ENCODE data around the gene MYO16.
"Not testable (repeated sequence)": the region's sequence is repeated elsewhere in the genome, so short reads cannot be mapped to it uniquely, and the experiment has no call there.

The MYO16 gene

DNA sequence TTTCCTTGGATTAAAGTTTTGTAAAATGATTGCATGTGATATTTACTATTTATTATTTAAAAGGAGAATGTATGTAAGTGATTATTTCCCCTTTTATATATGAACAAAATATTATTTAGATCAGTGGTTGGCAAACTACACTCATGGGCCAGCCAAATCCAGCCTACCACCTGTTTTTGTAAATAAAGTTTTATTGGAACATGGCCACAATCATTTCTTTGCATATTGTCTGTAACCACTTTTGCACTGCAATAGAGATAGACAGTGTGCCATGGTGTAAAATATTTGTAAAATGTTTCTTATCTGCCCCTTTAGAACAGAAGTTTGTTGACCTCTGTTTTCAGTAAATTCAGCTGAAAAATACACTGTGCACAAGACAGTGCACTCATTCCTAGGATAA lies 426.4 kb downstream of the MYO16 start:
- no peak for DNase-seq (ENCODE audit: low read depth in 2 of 2)

DNA sequence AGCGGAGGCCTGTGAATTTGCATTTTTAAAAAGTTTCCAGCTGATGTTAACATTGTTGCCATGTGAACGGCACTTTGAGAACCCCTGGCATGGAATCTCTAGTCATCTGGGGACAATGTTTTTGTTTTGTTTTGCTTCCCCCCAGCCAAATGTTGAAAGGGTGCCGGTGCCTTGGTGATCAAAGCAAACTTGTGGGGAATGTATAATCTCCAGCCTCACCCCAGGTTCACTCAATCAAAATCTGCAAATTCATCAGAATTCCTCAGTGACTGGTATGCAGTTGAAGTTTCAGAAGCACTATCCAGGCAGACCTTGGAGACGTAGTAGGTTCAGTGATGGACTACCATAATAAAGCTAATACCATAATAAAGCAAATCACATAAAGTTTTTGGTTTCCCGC lies 428.7 kb downstream of the MYO16 start:
- DNase-seq (ENCODE audit: low read depth in 2 of 2), result no peak

- DNase-seq (ENCODE audit: low read depth in 2 of 2), result no peak
These were observed 443.1 kb downstream of the MYO16 start for GRCh38 chr13:109072505-109072904.

GRCh38 chr13:109074436-109074835 lies 445.0 kb downstream of the MYO16 start:
- no peak for DNase-seq (ENCODE audit: low read depth in 2 of 2)

DNA sequence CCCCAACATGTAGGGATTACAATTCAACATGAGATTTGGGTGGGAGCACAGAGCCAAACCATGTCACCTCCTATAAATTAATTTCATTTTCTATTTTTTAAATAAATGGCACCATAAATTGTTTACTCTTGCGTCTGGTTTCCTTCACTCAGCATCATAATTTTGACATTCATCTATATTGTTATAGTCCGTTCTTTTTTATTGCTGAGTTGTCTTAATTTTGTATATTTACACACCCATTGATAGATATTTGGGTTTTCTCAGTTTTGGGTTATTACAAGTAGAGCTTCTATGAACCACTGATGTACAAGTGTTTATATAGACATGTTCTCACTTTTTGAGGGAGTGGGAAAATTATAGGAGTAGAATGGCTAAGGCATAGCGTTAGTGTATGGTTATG lies 445.4 kb downstream of the MYO16 start:
- DNase-seq (ENCODE audit: low read depth in 2 of 2), result no peak

DNA sequence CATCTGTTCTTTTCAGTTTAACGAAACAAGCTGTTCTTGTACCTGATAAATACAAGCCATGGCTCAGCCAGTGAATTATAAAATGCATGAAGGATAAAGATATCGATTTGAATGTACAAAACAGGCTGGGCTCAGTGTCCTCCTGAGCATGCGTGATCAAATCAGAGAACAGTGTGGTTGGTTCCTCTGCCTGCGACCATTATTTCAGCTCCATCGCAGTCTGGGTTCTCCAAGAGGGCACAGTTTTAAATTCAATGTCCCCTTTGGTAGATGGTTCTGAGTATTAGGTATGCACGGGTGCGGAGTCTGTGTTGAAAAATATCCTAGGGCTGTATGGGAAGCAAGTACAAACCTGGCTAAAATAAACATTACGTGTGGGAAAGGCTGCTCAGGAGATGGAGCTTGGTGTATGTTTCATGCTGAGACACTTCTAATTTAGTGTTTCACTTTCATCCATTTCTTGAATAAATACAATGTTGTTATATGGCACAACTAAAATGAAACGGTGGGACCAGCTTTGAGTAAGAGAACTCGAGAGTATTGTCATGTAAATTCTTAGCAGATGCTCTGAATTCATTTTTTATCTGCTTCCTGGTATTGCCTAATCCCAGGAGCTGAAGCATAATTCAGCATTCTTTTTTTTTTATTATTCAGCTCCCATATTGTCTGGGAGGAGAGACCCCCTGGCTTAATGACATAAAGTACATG lies 458.7 kb downstream of the MYO16 start:
- DNase-seq (ENCODE audit: low read depth in 2 of 2), result no peak

DNA sequence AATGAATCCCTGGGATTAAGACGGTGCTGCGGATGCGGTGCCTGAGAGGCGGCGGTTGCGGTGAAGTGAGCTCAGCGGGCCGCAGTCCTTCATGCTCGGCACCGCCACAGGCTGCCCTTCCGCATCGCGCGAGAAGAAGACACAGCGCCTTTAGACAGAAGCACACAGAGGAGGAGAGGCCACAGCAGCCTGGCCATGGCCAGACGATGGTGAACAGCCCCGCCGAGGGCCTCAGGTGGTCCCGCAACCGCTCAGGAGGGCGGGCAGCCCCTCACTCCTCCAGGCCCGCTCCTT lies 459.2 kb downstream of the MYO16 start:
- no peak for DNase-seq (ENCODE audit: low read depth in 2 of 2)

- no peak for DNase-seq (ENCODE audit: low read depth in 2 of 2)
These were observed 461.4 kb downstream of the MYO16 start for GRCh38 chr13:109090796-109091195.

- DNase-seq (ENCODE audit: low read depth in 2 of 2), result no peak
These were observed 461.8 kb downstream of the MYO16 start for GRCh38 chr13:109091249-109091648.

GRCh38 chr13:109092186-109092585 lies 462.8 kb downstream of the MYO16 start:
- DNase-seq (ENCODE audit: low read depth in 2 of 2), result not testable (repeated sequence)

GRCh38 chr13:109093998-109094397 lies 464.6 kb downstream of the MYO16 start:
- no peak for DNase-seq (ENCODE audit: low read depth in 2 of 2)

- no peak for DNase-seq (ENCODE audit: low read depth in 2 of 2)
These were observed 465.7 kb downstream of the MYO16 start for GRCh38 chr13:109095126-109095525.

- no peak for DNase-seq (ENCODE audit: low read depth in 2 of 2)
These were observed 466.7 kb downstream of the MYO16 start for GRCh38 chr13:109096101-109096500.

GRCh38 chr13:109100705-109101304 lies 471.4 kb downstream of the MYO16 start:
- DNase-seq (ENCODE audit: low read depth in 2 of 2), result no peak

- no peak for DNase-seq (ENCODE audit: low read depth in 2 of 2)
These were observed 472.2 kb downstream of the MYO16 start for GRCh38 chr13:109101550-109102144.

GRCh38 chr13:109105899-109106298 lies 476.5 kb downstream of the MYO16 start:
- DNase-seq (ENCODE audit: low read depth in 2 of 2), result no peak

DNA sequence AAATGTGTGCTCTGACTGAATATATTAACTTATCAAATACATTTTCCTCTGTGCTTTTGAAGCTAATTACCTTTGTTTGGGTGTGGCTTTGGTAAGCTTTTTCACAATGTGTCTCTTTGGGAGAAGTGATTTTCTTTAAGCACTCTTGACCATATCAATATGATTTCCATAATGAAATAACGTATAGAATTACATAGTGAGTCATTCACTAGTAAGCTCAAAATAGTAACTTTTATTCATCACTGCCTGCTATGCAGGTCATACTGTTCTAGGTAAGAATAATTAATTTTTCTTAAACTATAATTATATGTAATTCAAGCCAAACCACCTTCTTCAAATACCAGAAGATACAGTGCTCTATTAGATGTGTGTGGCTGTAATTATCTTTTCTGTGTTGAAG lies 480.7 kb downstream of the MYO16 start:
- no peak for DNase-seq (ENCODE audit: low read depth in 2 of 2)

GRCh38 chr13:109111141-109111540 lies 481.7 kb downstream of the MYO16 start:
- DNase-seq (ENCODE audit: low read depth in 2 of 2), result no peak

- no peak for DNase-seq (ENCODE audit: low read depth in 2 of 2)
These were observed 484.0 kb downstream of the MYO16 start for GRCh38 chr13:109113427-109113826.

GRCh38 chr13:109114162-109114561 lies 484.8 kb downstream of the MYO16 start:
- DNase-seq (ENCODE audit: low read depth in 2 of 2), result no peak

DNA sequence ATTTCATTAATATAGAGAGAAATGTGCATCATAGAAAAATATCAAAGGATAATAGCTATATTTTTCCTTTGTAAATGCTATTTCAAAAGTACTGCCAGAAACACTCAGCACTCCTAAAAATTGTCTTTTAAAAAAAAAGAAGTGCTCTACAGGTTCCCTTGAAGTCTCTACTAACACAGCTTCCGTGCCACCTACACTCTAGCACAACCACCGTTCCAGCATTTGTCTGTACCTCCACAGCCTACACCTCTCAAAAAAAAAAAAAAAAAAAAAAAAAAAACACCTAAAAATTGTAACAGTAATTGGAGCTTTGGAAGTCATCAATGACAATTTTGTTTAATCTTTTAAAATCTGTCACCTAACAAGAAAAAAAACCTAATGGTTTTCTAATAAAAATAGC lies 485.6 kb downstream of the MYO16 start:
- no peak for DNase-seq (ENCODE audit: low read depth in 2 of 2)

- no peak for DNase-seq (ENCODE audit: low read depth in 2 of 2)
These were observed 489.1 kb downstream of the MYO16 start for GRCh38 chr13:109118521-109118920.

DNA sequence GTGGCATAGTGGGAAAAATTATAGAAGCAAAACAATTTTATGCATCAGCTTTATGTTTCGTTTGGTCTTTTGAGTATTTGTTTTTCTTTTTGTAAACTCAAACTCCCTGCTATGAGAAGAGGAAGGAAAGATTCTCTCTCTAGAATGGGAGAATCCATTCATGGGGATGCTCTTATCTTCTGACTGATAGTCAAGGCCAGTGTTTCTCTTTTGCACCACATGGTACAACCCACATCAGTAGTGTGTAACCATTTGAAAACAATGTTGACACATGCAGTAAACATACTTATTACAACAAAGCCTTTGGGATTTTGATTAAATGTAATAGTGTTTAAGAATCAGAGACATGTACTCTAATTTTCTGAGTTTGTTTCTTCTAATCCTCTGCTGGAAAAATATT lies 490.5 kb downstream of the MYO16 start:
- DNase-seq (ENCODE audit: low read depth in 2 of 2), result no peak

DNA sequence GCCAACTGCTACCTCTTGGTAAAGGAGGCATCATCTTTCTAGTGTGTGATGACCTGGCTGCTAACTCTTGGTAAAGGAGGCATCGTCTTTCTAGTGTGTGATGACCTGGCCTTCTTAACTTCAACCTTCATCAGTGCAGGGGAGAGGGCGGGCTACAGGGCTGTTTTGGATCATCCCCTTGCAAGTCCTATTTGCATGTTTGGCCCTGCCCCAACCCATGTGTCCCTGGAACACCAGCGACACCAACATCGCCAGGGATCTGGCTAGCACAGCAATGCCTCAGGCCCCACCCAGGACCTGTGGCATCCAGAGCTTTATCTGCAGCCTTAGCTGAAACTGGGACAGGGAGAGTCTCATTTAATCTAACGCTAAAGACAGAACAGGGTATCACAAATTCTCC lies 492.4 kb downstream of the MYO16 start:
- no peak for DNase-seq (ENCODE audit: low read depth in 2 of 2)
